Measurements from ENCODE around the gene BTLA.
A peak's percentile ranks its signal among the peaks of the same experiment; 100 is the strongest.
"Not testable (repeated sequence)": the region's sequence is repeated elsewhere in the genome, so short reads cannot be mapped to it uniquely, and the experiment has no call there.

Gene BTLA

DNA sequence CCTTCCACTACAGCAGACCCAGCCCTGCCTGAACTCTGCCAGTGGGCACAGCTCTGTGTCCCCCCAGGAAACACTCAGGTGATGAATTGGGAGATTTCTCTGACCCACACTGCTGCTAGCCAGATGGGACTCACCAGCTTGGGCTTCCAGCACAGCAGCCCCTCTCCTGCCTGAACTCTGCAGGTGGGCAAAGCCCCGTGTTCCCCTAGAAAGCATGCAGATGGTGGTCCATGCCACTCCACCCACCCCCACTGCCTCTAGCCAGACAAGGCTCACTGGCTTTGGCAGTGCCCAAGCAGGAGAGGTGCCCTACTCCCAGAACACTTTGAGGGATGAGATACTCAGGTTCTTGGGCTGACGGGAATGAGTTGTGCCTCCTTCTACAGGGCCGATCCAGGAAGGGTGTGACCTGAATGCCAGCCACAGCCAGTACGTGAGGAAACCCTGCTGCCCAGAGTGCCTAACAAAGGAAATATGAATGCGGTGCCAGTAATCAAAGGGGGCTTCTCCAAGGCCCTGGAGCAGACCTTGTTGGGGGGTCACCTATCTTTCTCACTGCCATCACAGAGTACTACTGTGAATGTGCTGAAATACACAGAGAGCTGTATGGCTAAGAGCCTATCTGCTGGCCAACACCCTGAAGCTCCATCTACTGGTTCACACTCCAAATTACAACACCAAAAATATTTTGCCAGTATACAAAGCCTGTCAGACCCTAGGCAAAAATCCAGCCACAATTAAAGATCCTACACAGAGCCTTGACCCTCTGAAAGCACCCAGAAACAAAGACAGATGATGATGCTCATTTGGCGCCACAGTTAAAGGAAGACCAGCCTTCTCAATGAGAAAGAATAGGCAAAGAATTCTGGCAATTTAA is 61.9 kb downstream of the BTLA start:
- DNase-seq, result peak; percentile 61

DNA sequence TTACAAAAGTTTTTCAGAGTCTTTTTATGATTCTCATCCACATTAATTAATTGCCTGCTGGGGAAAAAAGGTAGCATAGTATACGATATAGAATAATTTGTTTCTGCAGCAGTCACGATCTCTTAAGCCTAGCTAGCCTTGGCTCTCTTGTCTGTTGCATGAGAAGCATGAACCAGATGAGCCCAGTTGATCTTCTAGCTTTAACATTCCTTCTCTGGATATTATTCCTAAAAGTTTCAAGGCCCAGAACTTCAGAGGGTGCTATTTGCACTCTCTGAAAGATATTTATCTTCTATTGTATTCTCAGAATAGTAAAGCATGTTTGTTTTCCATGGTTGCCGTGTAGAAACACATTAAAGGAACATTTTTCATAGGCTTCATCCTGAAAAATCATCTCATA is 69.3 kb downstream of the BTLA start:
- DNase-seq, result no peak

DNA sequence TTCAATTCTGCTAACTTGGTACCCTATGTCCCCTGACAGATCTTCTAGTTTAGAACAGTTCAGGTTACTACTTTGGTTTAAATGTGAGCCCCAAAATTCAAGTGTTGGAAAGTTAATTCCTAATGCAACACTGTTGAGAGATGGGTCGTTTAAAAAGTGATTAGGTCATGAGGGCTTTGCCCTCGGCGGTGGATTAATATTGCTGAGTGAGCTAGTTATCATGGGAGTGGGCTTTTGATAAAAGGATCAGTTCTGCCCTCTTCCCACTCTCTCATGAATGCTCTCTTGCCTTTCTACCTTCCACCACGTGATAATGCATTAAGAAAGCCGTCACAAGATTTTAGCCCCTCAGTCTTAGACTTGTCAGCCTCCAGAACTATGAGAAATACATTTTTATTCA is 72.1 kb downstream of the BTLA start:
- no peak for DNase-seq

DNA sequence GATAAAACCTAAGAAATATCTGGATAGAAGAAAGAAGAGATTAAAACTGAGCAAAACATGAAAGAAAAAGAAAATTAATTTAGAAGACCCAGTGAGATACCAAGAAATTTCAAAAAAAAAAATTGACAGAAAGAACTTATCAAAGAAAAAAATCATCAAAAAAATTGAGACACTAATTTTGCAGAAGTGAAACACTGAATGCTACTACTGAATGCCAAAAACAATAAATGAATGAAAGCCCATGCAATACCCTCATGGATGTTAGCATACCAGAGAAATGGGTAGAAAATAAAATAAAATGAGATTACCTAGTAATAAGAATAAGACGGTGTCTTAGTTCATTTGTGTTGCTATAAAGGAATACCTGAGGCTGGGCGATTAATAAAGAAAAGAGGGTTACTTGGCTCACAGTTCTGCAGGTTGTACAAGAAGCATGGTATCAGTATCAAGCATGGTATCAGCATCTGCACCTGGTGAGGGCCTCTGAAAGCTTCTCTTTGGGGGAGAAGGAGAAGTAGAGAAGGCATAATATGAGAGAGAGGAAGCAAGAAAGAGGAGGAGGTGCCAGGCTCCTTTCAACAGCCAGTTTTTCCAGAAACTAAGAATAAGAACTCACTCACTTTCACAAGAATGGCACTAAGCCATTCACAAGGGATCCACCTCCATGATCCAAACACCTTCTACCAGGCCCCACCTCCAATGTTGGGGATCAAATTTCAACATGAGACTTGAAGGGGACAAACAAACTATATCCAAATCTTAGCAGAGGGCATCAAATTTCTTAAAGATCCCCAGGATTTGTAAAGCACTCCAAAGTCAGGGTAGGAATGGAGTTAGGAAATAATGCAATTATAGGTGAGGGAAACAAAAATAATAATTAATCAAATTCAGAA is 73.2 kb downstream of the BTLA start:
- no peak for DNase-seq

DNA sequence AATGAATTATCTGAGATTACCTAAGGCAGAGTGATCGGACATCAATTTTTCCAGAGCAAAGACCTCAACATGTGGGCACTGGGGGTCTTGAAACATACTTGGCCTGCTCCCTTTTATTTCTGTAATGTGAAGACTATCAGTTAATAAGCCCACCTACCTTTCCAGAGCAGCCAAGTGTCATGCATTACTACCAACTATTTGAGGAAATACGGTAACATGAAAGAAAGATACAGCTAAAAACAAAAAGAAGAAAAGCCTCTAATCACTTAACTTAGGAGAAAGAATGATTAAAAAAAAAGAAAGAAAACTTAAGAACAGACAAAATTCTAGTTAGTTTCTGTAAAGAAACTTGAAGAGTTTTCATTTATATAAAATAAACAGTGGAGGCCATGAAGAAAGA is 73.9 kb downstream of the BTLA start:
- no peak for DNase-seq

DNA sequence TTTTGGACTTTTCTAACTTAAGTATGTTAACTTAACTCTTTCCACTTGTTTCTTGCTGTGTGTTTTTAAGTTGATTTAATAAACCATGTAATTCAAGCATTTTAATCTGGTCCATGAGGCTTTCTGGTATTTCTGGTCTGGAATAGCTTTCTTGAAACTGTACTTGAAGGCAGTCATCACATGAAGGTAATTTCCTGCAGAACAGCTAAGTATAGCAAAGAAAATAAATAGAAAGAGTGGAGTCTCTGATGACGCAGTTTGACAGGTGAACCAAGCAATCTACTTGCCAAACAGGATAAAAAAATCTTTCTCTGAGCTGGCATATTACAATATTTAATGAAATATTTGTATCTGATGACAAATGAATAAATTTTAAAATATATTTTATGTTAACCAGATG is 74.9 kb downstream of the BTLA start:
- no peak for DNase-seq

DNA sequence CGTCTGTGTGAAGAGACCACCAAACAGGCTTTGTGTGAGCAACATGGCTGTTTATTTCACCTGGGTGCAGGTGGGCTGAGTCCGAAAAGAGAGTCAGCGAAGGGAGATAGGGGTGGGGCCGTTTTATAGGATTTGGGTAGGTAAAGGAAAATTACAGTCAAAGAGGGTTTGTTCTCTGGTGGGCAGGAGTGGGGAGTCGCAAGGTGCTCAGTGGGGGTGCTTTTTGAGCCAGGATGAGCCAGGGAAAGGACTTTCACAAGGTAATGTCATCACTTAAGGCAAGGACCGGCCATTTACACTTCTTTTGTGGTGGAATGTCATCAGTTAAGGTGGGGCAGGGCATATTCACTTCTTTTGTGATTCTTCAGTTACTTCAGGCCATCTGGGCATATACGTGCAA is 76.4 kb downstream of the BTLA start:
- not testable (repeated sequence) for DNase-seq

DNA sequence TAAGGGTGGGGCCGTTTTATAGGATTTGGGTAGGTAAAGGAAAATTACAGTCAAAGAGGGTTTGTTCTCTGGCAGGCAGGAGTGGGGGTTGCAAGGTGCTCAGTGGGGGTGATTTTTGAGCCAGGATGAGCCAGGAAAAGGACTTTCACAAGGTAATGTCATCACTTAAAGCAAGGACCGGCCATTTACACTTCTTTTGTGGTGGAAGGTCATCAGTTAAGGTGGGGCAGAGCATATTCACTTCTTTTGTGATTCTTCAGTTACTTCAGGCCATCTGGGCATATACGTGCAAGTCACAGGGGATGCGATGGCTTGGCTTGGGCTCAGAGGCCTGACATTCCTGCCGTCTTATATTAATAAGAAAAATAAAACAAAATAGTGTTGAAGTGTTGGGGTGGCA is 80.7 kb downstream of the BTLA start:
- DNase-seq, result not testable (repeated sequence)

DNA sequence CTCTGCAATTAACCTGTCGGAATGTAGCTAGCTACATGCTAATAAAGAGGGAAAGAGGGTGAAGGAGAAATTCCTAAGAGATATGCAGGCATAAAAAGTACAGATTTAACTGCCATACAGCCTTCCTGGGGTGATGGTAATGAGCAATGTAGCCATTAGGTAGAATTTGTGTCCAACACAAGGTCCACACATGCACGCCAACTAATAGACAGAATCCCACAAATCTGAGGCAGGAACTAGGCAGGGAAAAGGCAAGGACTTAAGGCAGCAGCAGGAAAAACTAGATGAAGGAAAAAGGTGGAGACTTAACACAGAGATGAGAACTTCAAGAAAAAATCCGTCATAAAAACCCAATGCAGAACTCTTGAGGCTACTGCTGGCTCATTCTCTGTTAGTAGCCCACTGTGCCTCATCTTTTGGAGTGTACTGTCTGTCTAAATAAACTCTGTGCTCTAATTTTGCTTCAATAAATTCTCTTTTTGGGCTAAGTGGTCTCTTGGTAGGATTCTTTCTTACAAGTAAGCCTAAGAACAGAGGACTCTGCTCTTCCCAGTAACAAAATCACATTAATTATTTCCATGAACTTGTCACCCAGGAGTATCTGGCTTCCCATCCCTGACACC is 81.5 kb downstream of the BTLA start:
- DNase-seq, result no peak

DNA sequence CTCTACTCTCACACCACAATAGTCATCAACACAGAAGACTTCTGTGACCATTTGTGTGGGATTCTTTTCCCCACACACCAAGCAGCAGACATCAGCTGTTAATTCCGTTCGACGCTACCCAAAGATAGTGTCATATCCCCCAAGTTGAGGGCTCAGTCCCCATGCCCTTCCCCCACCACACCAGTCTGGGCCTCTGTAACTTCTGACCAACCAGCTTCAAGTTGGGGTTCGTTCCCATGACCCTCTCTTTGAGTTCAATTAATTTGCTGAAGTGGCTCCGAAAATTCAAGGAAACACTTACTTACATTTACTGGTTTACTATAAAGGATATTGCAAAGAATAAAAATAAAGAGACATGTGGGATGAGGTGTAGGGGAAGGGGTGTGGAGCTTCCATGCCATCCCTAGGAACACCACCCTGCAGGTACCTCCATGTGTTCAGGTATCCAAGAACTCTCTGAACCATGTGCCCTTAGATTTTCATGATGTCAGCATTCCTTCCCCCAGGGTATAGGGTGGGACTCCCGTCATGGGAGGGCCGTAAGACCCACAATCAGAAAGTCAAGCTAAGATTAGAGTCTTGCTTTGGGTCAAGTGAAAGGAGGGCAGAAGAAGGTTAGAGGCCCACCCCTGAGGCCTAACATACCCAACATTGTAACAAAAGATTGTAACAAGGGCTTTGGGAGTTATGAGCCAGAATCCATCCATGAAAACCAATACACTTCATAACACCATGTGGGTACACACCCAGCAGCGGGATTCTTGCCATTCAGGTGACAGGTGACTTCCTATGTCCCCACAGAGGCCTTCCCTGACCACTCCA is 82.7 kb downstream of the BTLA start:
- DNase-seq, result no peak

DNA sequence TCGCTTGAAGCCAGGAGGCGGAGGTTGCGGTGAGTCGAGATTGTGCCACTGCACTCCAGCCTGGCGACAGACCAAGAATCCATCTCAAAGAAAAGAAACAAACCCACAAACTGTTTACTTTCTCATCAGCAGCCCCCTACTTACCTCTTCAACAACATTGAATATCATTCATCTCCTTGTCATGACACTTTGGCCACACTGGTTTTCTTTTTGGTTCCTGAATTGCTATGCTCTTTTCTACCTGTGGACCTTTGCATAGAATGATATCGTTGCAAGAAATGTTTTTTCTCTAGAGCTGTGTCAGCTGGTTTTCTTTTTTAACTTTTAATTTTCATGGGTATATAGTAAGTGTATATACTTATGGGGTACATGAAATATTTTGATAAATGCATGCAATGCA is 83.9 kb downstream of the BTLA start:
- no peak for DNase-seq

All from NCI-H82 (cell line).